A375 (cell line): ENCODE results near the gene ZNF827. TPM values are rescaled to one million over a fixed set of nuclear protein-coding genes. Genes with fewer than 3 reads are reported as not detected.

Experiments
- small RNA-seq: library from RNA; depleted of rRNA; stranded (forward); fragments of <200 nt; gene quantifications from one replicate; pipeline ENCODE3, GENCODE V24; 2014
- total RNA-seq: library from RNA; depleted of rRNA; stranded (reverse); fragments of >200 nt; shearing (Covaris generic); gene quantifications from 2 replicates; pipeline ENCODE4 v1.2.3, GENCODE V29; 2014; rRNA removed

ZNF827 gene, protein sequence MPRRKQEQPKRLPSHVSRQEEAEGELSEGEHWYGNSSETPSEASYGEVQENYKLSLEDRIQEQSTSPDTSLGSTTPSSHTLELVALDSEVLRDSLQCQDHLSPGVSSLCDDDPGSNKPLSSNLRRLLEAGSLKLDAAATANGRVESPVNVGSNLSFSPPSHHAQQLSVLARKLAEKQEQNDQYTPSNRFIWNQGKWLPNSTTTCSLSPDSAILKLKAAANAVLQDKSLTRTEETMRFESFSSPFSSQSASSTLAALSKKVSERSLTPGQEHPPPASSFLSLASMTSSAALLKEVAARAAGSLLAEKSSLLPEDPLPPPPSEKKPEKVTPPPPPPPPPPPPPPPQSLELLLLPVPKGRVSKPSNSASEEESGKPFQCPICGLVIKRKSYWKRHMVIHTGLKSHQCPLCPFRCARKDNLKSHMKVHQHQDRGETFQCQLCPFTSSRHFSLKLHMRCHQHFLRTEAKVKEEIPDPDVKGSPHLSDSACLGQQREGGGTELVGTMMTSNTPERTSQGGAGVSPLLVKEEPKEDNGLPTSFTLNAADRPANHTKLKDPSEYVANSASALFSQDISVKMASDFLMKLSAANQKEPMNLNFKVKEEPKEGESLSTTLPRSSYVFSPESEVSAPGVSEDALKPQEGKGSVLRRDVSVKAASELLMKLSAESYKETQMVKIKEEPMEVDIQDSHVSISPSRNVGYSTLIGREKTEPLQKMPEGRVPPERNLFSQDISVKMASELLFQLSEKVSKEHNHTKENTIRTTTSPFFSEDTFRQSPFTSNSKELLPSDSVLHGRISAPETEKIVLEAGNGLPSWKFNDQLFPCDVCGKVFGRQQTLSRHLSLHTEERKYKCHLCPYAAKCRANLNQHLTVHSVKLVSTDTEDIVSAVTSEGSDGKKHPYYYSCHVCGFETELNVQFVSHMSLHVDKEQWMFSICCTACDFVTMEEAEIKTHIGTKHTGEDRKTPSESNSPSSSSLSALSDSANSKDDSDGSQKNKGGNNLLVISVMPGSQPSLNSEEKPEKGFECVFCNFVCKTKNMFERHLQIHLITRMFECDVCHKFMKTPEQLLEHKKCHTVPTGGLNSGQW
- total RNA-seq: 9.1 and 14.7 TPM in 2 replicates

DNA sequence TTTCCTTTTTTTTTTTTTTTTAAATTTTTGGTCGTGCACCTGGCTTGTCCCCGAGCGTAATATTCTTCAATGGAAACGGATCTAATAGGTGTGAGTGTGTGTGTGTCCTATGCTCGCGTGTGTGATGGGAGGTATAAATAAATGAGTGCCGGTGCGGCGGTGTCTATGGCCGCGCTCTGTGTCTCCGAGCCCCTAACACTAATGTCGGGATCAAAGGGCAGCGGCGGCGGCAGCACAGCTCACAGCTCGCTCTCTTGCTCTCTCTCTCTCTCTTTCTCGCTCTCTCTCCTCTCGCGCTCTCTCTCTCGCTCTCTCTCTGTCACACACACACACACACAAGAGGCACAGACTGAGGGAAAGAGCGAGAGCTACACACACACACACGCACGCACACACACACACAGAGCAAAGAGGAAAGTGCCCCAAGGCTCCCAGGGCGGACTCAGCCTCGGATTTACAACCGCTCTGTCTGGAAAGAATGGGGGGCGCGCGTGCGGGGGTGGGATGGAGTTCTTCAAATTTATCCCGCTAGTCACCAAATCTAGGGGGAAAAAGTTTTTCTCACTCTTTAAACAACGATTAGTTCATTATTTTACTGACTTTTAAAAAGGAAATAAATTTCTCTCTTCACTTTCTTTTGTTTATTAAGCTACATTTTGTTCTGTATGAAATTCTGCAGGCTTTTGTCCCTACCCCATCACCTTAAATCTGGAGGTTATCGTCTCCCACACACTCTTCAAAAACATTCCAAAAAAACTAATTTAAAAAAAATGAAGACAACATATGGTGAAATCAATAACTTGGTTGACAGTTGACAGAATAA, at the start of gene ZNF827:
ZNF827 (minus strand) TSS at position 206 of the 823 bp plus-strand sequence. CDS start 416 bp downstream, outside the sequence.

Small RNA genes lying within 50 kb of the gene (small RNA-seq; reads per million reads assigned to genes)
- not detected for gene RF00019

Other genes with a start within 250 kb of the ZNF827 start
- 66.2 and 71.8 TPM in 2 replicates for gene LSM6, start 236.9 kb upstream of the ZNF827 start, total RNA-seq